Epidermal melanocyte (primary cell): ENCODE measurements around the gene SMYD2.
"Not testable (repeated sequence)": the region's sequence is repeated elsewhere in the genome, so short reads cannot be mapped to it uniquely, and the experiment has no call there.

ENCODE experiments used
- DNase-seq: peaks from one replicate; pipeline ENCODE4 v3.0.0; 2011; ENCODE audit warnings: low spot score; ENCODE audit not compliant: insufficient read length

The SMYD2 gene

DNA sequence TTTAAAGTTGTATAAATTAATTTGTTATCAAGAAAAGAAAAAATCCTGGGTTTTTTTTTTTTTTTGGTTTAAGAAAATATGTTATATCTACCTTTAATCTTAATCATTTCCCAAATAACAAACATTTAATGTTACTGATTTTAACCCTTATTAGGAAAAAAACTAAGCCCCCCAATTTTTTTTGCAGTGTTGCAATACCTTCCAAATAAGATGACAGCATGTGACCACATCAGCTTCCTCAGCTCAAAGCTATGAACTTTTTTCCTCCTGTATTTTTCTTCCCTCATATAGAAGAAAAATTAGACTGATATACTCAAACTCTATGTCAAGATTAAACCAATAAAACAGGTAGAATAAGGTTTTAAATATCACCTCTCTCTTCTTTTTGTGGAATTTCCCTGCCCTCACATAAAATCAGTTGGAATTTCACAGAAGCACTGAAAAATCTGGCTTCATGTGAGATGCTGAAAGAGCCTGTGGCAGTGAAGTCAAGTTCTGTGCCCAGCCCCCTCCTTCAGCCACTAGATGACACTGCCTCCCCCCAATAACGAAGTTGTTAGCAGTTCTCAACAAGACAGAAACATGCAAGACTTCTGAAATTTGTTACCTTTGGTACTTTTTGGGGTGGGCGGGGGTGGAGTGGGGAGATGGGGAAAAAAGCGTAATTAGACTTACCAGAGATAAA lies 9.6 kb upstream of the SMYD2 start:
- DNase-seq = no peak

DNA sequence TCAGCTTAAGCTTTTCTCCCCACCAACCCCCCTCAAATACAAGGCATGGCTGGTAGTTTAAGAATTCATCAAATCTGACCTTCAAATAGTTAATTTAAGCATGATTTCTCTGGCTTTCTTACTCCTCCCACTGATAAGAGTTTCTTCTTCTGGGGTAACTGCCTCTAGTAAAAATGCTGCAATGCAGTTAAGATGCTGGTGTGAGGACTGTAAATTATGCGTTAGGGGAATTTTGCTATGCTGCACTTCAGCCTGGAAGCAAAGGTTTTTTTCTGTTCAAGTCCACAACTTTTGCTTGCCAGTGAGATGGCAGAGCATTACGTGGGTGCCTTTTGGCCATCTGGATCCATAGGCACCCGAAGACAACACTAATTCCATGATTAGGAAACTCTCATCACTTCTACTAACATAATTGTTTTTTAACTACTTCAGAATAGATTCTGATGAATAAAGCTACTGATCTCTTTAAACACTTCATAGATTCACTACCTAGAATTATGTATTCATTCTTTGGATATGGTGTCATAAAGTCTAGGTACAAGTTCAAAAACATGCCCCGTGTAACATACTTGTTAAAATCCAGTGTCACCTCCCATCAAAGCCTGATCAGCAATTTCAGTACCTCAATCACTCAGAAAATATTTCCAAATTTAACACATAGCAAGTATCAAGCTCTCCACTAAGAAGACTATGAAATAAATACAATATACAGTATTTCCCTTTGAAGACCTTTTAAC lies 8.8 kb upstream of the SMYD2 start:
- no peak for DNase-seq

DNA sequence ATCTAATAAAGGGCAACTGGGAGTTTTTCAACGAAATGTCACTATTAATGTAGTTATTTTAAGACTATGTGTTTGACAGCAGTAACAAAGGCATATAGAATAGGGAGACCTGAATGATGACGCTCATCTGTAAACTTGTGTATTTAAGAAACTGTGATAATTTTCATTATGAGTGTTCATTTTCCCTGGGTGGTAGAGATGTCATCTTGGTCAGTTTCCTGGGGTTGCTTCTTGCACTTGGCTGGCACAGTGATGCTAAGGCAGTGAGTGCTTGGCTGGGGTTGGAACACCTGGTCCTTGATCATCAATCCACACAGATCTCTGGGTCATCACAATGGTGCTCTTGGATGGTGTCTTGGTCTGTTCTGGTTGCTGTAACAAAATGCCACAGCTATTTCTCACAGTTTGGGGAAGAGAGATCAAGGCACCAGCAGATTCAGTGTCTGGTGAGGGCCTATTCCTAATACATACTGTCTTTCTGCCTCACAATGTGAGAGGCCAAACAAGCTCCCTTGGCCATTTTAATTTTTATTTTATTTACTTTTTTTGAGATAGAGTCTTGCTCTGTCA lies 7.9 kb upstream of the SMYD2 start:
- DNase-seq = no peak

- DNase-seq = not testable (repeated sequence)
Observed at GRCh38 chr1:214275700-214276099, 5.3 kb upstream of the SMYD2 start.

- no peak for DNase-seq
Observed at GRCh38 chr1:214276786-214277185, 4.2 kb upstream of the SMYD2 start.

GRCh38 chr1:214277704-214278635 lies 3.0 kb upstream of the SMYD2 start:
- DNase-seq = no peak

- no peak for DNase-seq
Observed at GRCh38 chr1:214280386-214281020, 456 bp upstream of the SMYD2 start.

DNA sequence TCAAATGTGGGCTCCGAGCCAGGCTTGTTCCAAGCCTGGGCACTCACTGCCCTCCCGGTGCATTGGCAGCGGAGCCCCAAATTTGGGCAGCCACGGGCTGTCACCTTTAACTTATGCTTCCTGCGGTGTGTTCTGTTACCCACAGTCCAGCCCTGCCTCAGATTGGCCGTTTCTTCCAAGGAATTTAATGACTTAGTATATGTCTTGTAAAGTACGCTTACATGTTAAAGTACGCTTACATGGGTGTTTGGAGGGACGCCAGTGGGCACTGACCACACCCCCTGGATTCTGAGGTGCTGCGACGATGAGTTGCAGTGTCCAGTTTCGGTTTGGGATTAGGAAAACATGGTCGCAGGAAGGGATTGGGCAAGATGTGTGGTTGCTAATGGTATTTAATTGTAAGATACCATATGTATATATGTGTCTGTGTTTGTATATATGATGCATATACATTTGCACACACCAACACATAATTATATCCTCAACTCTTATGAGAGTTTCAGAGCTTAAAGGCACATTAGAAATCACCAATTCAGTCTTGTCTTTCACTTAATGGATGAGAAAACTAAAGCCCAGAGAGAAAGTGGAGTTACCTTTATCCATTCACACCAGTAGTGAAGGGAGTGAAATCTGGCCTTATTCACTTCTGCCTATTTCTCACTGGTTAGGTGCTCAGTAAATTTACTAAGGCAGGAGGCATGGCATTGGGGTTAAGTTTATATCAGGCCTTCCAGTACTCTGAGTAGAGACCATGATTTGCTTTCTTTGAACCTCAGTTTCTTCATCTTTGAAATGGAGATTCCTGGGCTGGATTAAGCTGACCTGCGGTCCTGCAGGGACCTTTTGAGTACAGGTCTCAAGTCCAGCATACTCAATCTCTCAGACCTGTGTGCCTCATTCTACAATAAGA lies 1.0 kb downstream of the SMYD2 start:
- no peak for DNase-seq

DNA sequence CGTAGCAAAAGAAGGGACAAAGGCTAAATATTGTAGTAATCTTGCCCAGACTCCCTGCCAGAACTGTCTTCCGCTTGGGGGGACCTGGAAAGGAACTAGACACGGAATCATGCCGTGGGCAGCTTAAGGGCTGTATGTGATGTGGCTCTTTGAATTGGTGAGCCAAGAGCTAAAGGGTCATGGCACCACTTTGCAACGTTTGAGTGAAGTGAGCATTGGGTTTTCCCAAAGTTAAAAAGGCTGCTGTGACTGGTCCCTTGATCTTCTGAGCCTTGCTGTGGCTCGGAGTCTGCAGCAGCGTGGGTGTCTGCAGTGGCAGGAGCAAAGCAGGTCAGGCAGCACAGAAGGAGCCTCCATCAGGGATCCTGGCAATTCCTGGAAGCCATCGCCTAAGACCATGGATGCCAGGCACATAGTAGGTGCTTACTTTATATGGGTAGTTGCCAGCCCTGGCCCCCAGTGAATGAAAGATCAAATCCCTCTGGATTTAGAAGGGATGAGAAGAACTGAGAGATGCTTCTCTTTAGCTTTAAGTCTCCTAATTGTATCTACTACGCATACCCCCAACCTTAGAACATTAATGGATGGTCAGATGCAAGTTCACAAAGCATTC lies 1.8 kb downstream of the SMYD2 start:
- no peak for DNase-seq

DNA sequence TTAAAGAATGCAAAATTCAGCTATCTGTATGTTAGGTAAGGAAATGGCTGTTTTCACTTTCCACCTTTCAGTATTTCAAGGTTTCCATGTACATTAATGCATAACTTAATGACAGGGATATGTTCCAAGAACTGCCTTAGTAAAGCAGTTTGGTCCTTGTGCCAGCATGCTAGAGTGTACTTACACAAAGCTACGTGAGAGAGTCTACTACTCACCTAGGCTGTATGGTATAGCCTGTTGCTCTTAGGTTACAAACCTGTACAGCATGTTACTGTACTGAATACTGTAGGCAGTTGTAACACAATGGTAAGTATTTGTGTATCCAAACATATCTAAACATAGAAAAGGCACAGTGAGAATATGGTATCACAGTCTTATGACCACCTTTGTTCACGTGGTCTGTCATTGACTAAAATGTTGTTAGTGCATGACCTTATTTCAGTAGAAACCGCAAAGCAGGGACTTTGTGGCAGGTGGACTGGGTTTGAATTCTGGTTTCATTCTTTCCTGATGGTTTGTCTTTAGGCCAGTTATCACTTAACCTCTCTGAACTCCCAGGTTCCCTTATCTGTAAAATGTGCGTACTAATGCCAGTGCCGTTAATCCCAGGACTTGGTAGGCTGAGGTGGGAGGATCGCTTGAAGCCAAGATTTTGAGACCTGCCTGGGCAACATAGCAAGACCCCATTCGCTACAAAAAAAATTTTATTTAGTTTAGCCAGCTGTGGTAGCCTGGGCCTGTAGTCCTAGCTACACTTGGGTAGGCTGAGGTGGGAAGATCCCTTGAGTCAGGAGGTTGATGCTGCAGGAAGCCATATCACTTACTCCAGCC lies 4.9 kb downstream of the SMYD2 start:
- DNase-seq = no peak

- DNase-seq = no peak
Observed at GRCh38 chr1:214287884-214288283, 6.9 kb downstream of the SMYD2 start.

DNA sequence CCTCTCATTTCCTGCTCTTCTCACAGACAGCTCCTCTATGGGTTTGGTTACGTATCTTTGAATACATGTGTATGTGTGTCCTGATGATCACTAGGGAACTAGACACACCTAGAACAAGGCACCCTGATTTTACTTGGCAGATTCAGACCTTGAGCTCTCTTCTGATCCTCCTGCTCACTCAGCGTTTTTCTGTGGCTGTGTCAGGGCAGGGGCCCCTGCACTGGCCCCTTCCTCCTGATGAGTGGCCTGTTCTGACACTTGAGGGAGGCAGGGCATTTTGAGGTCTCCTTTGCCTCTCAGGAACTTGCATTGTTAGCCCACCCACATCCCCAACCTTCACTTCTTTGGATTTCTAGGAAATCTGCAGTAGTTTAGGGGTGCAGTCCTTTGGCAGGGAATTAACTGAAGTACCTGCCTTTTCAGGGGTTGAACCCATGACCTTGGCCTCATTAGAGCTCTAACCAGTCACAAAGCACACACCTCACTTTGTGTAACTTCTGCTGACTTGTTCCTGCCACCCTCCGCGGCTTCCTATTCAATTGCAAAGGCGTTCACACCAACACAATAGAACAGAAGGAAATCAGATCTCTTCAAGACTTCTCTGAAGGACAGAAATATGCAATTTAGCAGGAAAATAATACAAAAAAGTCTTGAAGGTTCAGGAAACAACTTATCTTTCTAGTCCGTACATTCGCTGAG lies 8.8 kb downstream of the SMYD2 start:
- no peak for DNase-seq

DNA sequence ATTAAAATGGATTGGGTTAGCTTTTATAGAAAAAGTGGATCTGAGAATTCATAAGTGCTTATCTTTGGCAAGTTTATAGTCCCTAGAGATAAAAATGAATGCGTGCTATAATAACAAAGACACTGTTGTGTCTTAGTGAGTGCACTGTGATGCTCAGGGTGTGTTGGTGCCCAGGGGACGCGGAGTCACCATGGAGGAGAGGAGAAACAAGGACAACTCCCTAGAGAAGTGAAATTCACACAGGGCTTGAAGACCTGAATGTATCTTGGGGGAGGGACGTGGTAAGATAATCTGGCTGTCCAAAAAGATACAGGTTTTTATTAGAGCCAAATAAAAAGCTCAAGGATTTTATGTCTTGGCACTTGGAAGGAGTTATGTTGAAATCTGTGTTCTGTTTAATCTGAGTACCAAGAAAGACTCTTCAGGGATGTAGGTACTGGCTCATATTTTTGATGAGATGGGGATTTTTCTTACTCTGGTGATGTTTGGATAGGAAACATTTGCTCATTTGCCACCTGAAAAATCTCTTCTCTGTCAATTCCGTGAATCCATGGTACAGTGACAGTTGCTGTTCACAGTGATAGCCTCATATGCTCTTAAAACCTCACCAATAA lies 9.6 kb downstream of the SMYD2 start:
- DNase-seq = no peak

- DNase-seq = no peak
Observed at GRCh38 chr1:214292322-214292721, 11.4 kb downstream of the SMYD2 start.

GRCh38 chr1:214295934-214296333 lies 15.0 kb downstream of the SMYD2 start:
- DNase-seq = no peak

- no peak for DNase-seq
Observed at GRCh38 chr1:214296860-214297745, 16.1 kb downstream of the SMYD2 start.
